IMR-90 (cell line): ENCODE measurements around the gene FNDC11.

Experiments used
- BHLHE40 ChIP-seq: fragments of 150-350 bp; IDR thresholded peaks from 2 replicates; pipeline ENCODE4 v1.6.1; 2016; ENCODE audit warnings: mild to moderate bottlenecking, low read depth, low read length
- CEBPB ChIP-seq: IDR thresholded peaks from 2 replicates; pipeline ENCODE4 v1.6.1; 2012; ENCODE audit warnings: low read depth, low read length, improper control_type of control experiment
- CHD1 ChIP-seq: IDR thresholded peaks from 2 replicates; pipeline ENCODE4 v1.6.1; 2012; ENCODE audit warnings: low read depth, low read length, improper control_type of control experiment
- FOS ChIP-seq: fragments of 150-350 bp; IDR thresholded peaks from 2 replicates; pipeline ENCODE4 v1.6.1; 2016; ENCODE audit warnings: low read depth, low read length
- MAFK ChIP-seq: IDR thresholded peaks from 2 replicates; pipeline ENCODE4 v1.6.1; 2012; ENCODE audit warnings: low read depth, low read length, improper control_type of control experiment
- MXI1 ChIP-seq: IDR thresholded peaks from 2 replicates; pipeline ENCODE4 v1.6.1; 2012; ENCODE audit warnings: low read depth, mild to moderate bottlenecking, low read length, moderate library complexity, borderline replicate concordance
- POLR2A ChIP-seq: IDR thresholded peaks from 2 replicates; pipeline ENCODE4 v1.6.1; 2012; ENCODE audit warnings: mild to moderate bottlenecking, low read depth, low read length
- RAD21 ChIP-seq: IDR thresholded peaks from 2 replicates; pipeline ENCODE4 v1.6.1; 2012; ENCODE audit warnings: low read length, improper control_type of control experiment
- RFX5 ChIP-seq: IDR thresholded peaks from 2 replicates; pipeline ENCODE4 v1.8.0; 2012; ENCODE audit warnings: low read depth, mild to moderate bottlenecking, low read length, moderate library complexity
- TF ChIP-seq, protein P1 (sequence below): conservative IDR thresholded peaks from 2 replicates; pipeline ENCODE4 v1.5.1; 2012; ENCODE audit warnings: mild to moderate bottlenecking, low read depth, low read length, improper control_type of control experiment
- TF ChIP-seq, protein P2 (sequence below): fragments of 150-350 bp; IDR thresholded peaks from 2 replicates; pipeline ENCODE4 v1.6.1; 2017; ENCODE audit warnings: mild to moderate bottlenecking, antibody characterized with exemption, low read length, low read depth

- TF ChIP-seq CHD1 (no peak), POLR2A (no peak), FOS (no peak), BHLHE40 (no peak), RAD21 (no peak), RFX5 (no peak), CEBPB (no peak), MXI1 (no peak), MAFK (no peak)
- TF ChIP-seq, protein P1, sequence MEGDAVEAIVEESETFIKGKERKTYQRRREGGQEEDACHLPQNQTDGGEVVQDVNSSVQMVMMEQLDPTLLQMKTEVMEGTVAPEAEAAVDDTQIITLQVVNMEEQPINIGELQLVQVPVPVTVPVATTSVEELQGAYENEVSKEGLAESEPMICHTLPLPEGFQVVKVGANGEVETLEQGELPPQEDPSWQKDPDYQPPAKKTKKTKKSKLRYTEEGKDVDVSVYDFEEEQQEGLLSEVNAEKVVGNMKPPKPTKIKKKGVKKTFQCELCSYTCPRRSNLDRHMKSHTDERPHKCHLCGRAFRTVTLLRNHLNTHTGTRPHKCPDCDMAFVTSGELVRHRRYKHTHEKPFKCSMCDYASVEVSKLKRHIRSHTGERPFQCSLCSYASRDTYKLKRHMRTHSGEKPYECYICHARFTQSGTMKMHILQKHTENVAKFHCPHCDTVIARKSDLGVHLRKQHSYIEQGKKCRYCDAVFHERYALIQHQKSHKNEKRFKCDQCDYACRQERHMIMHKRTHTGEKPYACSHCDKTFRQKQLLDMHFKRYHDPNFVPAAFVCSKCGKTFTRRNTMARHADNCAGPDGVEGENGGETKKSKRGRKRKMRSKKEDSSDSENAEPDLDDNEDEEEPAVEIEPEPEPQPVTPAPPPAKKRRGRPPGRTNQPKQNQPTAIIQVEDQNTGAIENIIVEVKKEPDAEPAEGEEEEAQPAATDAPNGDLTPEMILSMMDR = no peak
- TF ChIP-seq, protein P2, sequence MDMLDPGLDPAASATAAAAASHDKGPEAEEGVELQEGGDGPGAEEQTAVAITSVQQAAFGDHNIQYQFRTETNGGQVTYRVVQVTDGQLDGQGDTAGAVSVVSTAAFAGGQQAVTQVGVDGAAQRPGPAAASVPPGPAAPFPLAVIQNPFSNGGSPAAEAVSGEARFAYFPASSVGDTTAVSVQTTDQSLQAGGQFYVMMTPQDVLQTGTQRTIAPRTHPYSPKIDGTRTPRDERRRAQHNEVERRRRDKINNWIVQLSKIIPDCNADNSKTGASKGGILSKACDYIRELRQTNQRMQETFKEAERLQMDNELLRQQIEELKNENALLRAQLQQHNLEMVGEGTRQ = no peak
Measured at GRCh38 chr20:63602321-63602720, 48.4 kb downstream of the FNDC11 start.
